Ascending aorta (tissue), 2 donors: ENCODE measurements around the gene TAS1R3. TPM values are rescaled to one million over a fixed set of nuclear protein-coding genes. Genes with fewer than 3 reads are reported as not detected.

Experiments used
- DNase-seq, 2 donors: peaks; one replicate each; pipeline ENCODE4 v3.0.0-alpha.2; 2019; ENCODE audit warnings: low spot score in 2 of 2
- H3K27ac ChIP-seq, 2 donors: fragments of 200-600 bp; sonication (generic); one replicate each; pipeline ENCODE4 v1.5.1; 2016 to 2017; ENCODE audit warnings: mild to moderate bottlenecking in 1 of 2
- H3K27me3 ChIP-seq: fragments of 200-600 bp; sonication (generic); one replicate; pipeline ENCODE4 v1.5.1; 2017
- H3K36me3 ChIP-seq, 2 donors: fragments of 200-600 bp; sonication (generic); one replicate each; pipeline ENCODE4 v1.5.1; 2016
- H3K4me1 ChIP-seq, 2 donors: fragments of 200-600 bp; sonication (generic); one replicate each; pipeline ENCODE4 v1.5.1; 2016 to 2017; ENCODE audit warnings: mild to moderate bottlenecking in 1 of 2
- H3K4me3 ChIP-seq, 2 donors: fragments of 200-600 bp; sonication (generic); one replicate each; pipeline ENCODE4 v1.5.1; 2016 to 2017; ENCODE audit warnings: mild to moderate bottlenecking in 1 of 2
- H3K9me3 ChIP-seq, 2 donors: fragments of 200-600 bp; sonication (generic); one replicate each; pipeline ENCODE4 v1.5.1; 2016
- CTCF ChIP-seq, 3 experiments: fragments of 200-600 bp in 2 of 3; fragments of 450-650 bp in 1 of 3; sonication (generic) in 2 of 3; IDR thresholded peaks; one replicate each; pipeline ENCODE4 v1.5.1; 2016 to 2019; ENCODE audit warnings: antibody characterized with exemption in 3 of 3, mild to moderate bottlenecking in 1 of 3, moderate library complexity in 1 of 3
- intact Hi-C: fragments of 100-400 bp; cut with DNase I; formaldehyde crosslinking; loops from one replicate; pipeline ENCODE4 v1.15.1; 2023
- total RNA-seq: library from RNA; depleted of rRNA; stranded (reverse); fragments of >200 nt; gene quantifications from one replicate; pipeline ENCODE4 v1.1.0, GENCODE V29; 2016

The TAS1R3 gene
- total RNA-seq, 1 donor from 2014 or later = 2.7 TPM

DNA sequence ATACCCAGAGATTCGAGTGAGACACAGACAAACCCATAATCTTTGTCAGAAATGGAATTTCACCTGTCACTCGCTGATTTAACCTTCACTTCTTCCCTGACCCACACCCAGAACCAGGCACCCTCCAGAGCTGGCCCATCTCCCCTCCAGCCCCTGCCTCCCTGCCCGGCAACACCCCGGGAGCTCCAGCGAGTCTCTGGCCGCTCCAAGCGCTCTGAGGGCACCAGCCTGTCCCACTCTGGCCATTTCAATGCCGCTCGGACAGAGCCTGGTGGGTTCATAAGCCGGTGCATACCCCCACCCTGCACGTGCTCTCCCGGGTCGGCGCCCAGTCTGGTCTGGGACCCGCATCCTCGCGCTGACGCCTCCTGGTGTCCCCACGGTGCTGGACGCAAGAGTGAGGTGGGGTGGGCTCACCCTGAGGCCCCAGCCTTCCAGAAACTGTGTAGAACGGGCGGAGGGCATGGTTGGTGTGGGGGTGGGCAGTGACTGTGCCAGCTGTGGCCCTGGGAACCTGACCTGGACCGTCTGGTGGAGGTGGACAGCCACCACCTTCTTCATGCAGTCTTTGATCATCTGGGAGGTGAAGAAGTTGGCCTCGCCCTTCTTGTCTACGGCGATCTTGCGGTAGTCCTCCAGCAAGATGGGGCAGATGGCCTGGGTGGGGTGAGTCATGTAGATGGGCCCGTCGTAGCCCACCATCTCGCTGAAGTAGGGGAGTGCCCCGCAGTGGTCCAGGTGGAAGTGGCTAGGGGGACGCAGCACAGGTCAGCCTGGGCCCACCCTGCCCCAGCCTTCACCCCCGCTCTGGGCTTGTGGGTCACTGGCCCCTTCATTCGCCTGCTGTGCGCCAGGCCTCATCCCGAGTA, 12.1 kb upstream of the TAS1R3 start:
- peaks cover 34 to 44% of the 10 kb centered on the region in 2 donors for H3K36me3 ChIP-seq

DNA sequence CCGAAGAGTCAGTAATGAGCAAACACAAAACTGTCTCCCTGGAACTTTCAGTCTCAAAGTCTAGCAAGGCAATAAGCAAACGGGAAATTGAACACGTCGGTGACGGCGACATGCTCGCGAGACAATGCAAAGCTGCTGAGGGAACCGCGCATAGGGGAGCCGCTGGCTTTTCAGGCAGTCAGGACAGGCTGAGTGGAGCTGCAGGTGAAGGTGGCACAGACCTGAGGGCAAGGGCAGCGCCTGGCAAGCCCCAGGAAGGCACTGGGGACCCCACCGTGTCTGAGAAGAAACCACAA, 11.5 kb upstream of the TAS1R3 start:
- Histone ChIP-seq H3K27me3 (no peaks in the 10 kb centered on the region), H3K36me3 (peaks cover 28 to 38% of the 10 kb centered on the region in 2 donors), H3K27ac (peak overlapping the region in 1 of 2 donors; percentile 36), H3K4me1 (peaks cover 3 to 34% of the 10 kb centered on the region in 2 donors), H3K9me3 (no peaks in the 10 kb centered on the region), H3K4me3 (no peak overlapping the region)
- intact Hi-C loops = no loop called here
- no peak for TF ChIP-seq CTCF (IDR thresholded peaks at IDR 0.05)
- DNase-seq = no peak

More for the DNA sequence above, 12.1 kb upstream of the TAS1R3 start:
- Histone ChIP-seq H3K4me3 (no peak overlapping the region), H3K27me3 (no peaks in the 10 kb centered on the region), H3K27ac (peak overlapping the region; percentile 36 to 64), H3K9me3 (no peaks in the 10 kb centered on the region), H3K4me1 (peaks cover 3 to 34% of the 10 kb centered on the region in 2 donors)
- TF ChIP-seq CTCF (IDR thresholded peaks at IDR 0.05) = no peak
- DNase-seq = no peak
- intact Hi-C loops = no loop called here

GRCh38 chr1:1320666-1321448, 10.2 kb upstream of the TAS1R3 start:
- DNase-seq = no peak
- TF ChIP-seq CTCF (IDR thresholded peaks at IDR 0.05) = no peak
- peaks cover 12 to 44% of the 10 kb centered on the region in 2 donors for H3K4me1 ChIP-seq
- no peak overlapping the region for H3K4me3 ChIP-seq
- peak overlapping the region; percentile 3 to 30 for H3K27ac ChIP-seq
- H3K36me3 ChIP-seq = peaks cover 21 to 31% of the 10 kb centered on the region in 2 donors
- intact Hi-C loops = no loop called here
- H3K9me3 ChIP-seq = no peaks in the 10 kb centered on the region
- H3K27me3 ChIP-seq = no peaks in the 10 kb centered on the region

DNA sequence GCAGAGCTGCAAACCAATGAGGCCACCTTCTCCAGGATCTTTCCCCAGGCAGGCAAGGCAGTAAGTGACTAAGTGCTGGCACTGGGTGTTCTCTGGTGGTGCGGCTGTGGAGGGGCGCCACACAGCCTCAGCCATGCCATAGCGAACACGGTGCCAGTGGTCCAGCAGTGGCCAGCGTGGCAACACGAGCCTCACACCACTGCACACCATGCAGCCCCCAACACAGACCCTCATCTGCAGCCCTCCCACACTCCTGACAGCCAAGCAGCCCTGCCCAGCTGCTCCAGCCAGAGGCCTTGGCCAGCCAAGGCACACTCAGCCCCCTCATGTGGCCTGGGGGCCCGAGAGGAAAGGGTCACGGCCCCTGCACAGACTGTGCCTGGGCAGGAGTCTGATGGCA, 9.6 kb upstream of the TAS1R3 start:
- no peaks in the 10 kb centered on the region for H3K9me3 ChIP-seq
- DNase-seq = no peak
- peak overlapping the region in 1 of 2 donors; percentile 30 for H3K27ac ChIP-seq
- intact Hi-C loops = no loop called here
- H3K27me3 ChIP-seq = no peaks in the 10 kb centered on the region
- no peak overlapping the region for H3K4me3 ChIP-seq
- peaks cover 21 to 26% of the 10 kb centered on the region in 2 donors for H3K36me3 ChIP-seq
- peaks cover 12 to 45% of the 10 kb centered on the region in 2 donors for H3K4me1 ChIP-seq
- TF ChIP-seq CTCF (IDR thresholded peaks at IDR 0.05) = no peak

DNA sequence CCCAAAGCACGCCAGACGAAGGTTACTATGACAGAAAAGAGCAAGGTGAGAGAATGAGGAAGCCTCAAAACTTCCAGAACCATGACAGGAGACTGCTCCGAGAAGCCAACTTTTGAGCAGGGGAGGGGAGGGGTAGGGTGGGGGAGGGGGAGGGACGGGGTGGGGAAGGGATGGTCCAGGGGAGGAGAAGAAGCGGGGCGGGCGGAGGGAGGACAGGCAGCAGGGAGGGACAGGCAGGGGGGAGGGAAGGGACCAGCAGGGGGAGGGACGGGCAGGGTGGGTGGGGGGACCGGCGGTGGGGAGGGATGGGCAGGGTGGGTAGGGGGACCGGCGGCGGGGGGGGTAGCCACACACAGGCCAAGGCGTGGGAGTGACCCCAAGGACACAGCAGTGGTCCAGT, 8.7 kb upstream of the TAS1R3 start:
- no peak for TF ChIP-seq CTCF (IDR thresholded peaks at IDR 0.05)
- no peak overlapping the region for H3K4me3 ChIP-seq
- no peaks in the 10 kb centered on the region for H3K9me3 ChIP-seq
- peaks cover 12 to 45% of the 10 kb centered on the region in 2 donors for H3K4me1 ChIP-seq
- no peak overlapping the region for H3K27ac ChIP-seq
- no peak for DNase-seq
- intact Hi-C loops = no loop called here
- no peaks in the 10 kb centered on the region for H3K27me3 ChIP-seq
- peaks cover 23 to 29% of the 10 kb centered on the region in 2 donors for H3K36me3 ChIP-seq
